NB4 (cell line): ENCODE results near the gene STX5.
"Not testable (repeated sequence)": the region's sequence is repeated elsewhere in the genome, so short reads cannot be mapped to it uniquely, and the experiment has no call there.

ENCODE experiments used
- DNase-seq: peaks from one replicate; pipeline ENCODE4 v3.0.0; 2010; ENCODE audit warnings: low read depth
- H3K4me3 ChIP-seq: one replicate; pipeline ENCODE4 v1.5.1; 2011; ENCODE audit warnings: mild to moderate bottlenecking, low read depth, low read length, moderate library complexity
- MYC ChIP-seq: IDR thresholded peaks from 2 replicates; pipeline ENCODE4 v1.6.1; 2011; ENCODE audit warnings: low read depth, low read length
- POLR2A ChIP-seq: IDR thresholded peaks from 2 replicates; pipeline ENCODE4 v1.6.1; 2011; ENCODE audit warnings: mild to moderate bottlenecking; ENCODE audit not compliant: insufficient read length; ENCODE audit errors: extremely low read depth
- TF ChIP-seq, protein P1 (sequence below): IDR thresholded peaks from 2 replicates; pipeline ENCODE4 v1.6.1; 2011; ENCODE audit warnings: low read depth, low read length
- TF ChIP-seq, protein P2 (sequence below): IDR thresholded peaks from one replicate; pipeline ENCODE4 v1.5.1; 2012; ENCODE audit warnings: low read depth, low read length

STX5 gene

DNA sequence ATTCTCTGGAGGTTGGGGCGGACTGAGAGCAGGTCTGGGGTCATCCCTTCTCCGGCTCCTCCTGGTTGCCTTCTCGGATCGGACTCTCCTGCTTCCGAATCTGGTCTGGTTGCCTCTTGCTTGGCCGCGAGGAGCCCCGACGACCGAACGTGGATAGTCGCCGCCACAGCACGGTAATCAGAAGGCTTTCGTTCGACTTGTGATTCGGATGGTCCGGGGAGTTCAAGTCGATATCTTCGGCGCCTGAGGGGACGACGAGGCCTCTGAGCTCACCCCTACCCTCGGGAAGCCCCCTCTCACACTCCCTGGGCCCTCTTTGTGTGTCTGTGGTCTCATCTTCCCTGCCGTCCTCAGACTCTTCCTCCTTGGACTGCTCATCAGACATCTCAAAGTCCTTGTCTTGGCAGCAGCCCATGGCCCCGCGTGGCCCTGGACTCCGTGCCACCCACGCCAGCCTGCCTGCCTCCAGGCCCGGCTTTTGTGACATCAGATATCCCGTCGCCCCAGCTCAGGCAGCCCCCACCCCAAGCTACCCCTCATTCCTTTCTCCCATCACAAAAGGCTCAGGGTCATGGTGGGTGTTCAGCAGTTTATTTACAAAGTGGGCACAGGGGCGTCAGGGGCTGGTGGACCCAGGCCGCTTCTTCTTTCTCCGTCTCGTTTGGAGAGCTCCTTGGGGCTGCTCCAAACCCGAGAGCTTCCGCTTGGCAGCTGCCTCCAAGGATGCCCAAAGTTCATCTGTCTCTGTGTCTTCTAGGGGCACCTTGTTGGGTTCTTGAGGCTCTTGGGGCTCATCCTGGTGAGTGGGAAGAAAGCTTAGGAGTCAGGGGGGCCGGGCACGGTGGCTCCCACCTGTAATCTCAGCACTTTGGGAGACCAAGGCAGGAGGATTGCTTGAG lies 734 bp upstream of the STX5 start, which contains the start of gene TEX54:
TSS of gene TEX54 (minus strand) at position 506 of the 899 bp plus-strand sequence.
- peak within 1 kb of the TSS; percentile 89 for H3K4me3 ChIP-seq
- DNase-seq = no peak
- no peak for TF ChIP-seq POLR2A
- TF ChIP-seq, protein P1, sequence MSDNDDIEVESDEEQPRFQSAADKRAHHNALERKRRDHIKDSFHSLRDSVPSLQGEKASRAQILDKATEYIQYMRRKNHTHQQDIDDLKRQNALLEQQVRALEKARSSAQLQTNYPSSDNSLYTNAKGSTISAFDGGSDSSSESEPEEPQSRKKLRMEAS = 0 out of 2 replicates have a peak, but pooled peaks have one; percentile 2

DNA sequence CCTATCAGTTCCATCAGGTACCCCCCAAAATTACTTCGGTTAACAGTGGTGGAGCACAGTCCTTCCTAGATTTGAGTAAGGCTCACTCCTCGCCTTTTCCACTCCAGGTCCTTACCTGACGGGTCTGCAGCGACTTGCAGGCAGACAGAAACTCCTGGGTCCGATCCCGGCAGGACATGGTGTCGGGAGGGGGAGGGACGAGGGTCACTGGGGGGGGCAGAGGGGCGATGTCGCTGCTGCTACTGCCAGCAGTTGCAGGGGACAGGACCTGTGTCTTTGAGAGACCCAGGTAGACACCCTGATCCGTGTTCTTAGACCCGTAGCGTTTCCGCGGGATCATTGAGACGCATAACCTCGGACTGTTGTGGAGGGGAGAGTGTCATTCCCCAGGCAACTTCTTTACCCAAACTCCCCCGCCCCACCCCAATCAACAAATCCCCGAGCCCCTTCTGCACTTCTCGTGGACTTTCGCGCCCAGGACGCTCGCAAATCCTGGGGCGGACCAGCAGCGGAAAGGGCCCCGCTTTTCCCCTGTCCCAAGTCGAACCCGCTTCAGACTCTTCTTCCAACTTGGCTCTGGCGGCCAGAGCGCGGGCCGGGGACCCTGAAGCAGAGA lies 839 bp downstream of the STX5 start:
- no peak for TF ChIP-seq POLR2A
- no peak for TF ChIP-seq MYC
- TF ChIP-seq, protein P2, sequence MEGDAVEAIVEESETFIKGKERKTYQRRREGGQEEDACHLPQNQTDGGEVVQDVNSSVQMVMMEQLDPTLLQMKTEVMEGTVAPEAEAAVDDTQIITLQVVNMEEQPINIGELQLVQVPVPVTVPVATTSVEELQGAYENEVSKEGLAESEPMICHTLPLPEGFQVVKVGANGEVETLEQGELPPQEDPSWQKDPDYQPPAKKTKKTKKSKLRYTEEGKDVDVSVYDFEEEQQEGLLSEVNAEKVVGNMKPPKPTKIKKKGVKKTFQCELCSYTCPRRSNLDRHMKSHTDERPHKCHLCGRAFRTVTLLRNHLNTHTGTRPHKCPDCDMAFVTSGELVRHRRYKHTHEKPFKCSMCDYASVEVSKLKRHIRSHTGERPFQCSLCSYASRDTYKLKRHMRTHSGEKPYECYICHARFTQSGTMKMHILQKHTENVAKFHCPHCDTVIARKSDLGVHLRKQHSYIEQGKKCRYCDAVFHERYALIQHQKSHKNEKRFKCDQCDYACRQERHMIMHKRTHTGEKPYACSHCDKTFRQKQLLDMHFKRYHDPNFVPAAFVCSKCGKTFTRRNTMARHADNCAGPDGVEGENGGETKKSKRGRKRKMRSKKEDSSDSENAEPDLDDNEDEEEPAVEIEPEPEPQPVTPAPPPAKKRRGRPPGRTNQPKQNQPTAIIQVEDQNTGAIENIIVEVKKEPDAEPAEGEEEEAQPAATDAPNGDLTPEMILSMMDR = no peak
- TF ChIP-seq, protein P1 = no peak
- H3K4me3 ChIP-seq = peak overlapping the region; percentile 89
- peak; percentile 86 for DNase-seq

DNA sequence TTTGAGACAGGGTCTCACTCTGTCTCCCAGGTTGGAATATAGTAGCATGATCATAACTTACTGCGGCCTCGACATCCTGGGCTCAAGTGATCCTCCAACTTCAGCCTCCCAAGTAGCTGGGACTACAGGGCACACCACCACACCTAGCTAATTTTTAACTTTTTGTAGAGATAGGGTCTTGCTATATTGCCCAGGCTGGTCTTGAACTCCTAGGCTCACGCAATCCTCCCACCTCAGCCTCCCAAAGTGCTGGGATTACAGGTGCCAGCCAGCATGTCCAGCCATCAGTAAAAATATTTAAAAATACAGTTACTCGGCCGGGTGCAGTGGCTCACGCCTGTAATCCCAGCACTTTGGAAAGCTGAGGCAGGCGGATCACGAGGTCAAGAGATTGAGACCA lies 3.7 kb downstream of the STX5 start:
- not testable (repeated sequence) for H3K4me3 ChIP-seq

DNA sequence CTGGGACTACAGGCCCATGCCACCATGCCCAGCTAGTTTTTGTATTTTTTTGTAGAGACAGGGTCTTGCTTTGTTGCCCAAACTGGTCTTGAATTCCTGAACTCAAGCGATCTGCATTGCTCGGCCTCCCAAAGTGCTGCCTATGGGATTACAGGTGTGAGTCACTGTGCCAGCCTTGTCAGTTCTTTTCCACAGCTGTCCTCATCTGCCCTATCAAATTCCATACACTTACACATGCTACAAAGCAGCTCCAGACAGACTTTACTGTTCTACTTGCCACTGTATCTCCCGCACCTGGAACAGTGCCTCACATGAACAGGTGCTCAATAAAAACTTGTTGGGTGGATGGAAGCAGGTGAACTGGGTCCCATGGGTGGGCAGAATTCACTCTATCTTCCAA lies 8.2 kb downstream of the STX5 start:
- no peak for DNase-seq
- H3K4me3 ChIP-seq = no peak overlapping the region
- TF ChIP-seq, protein P1 = no peak
- TF ChIP-seq POLR2A = no peak
- TF ChIP-seq MYC = no peak
- TF ChIP-seq, protein P2 = no peak

More for the DNA sequence above, 3.7 kb downstream of the STX5 start:
- not testable (repeated sequence) for DNase-seq

DNA sequence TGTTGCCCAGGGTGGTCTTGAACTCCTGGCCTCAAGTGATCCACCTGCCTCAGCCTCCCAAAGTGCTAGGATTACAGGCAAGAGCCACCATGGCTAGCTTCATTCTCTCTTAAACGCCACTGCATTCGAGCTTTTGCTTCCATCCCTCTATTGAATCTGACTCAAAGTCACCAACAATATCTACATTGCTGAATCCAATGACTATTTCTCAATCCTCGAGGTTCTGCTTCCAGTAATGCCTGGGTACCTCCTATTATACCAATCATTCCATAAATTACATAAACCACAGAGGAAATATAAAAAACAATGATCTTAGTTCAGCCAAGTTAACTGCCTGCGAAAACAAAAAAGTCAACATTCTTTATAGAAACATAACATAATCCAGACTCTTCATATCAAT lies 14.7 kb downstream of the STX5 start:
- no peak for DNase-seq
- no peak overlapping the region for H3K4me3 ChIP-seq
- TF ChIP-seq, protein P1 = no peak
- TF ChIP-seq POLR2A (no peak), MYC (no peak)
- TF ChIP-seq, protein P2 = no peak

DNA sequence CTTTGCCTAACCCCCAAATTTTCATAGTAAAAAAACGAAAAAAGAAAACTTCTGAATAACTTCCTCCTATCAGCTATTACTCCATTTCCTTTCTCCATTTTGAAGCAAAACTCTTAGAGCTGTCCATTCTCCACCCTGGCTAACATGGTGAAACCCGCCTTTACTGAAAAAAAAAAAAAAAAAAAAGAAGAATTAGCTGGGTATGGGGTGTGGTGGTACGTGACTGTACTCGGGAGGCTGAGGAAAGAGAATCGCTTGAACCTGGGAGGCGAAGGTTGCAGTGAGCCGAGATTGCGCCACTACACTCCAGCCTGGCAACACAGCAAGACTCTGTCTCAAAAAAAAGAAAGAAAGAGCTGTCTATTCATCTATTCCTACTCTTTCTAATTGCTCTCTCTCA lies 15.3 kb downstream of the STX5 start:
- no peak overlapping the region for H3K4me3 ChIP-seq
- TF ChIP-seq MYC (no peak), POLR2A (no peak)
- TF ChIP-seq, protein P2 = no peak
- TF ChIP-seq, protein P1 = no peak
- peak; percentile 63 for DNase-seq
